NCI-H526 (cell line): ENCODE measurements around the gene LAGE3.

Source experiments
- DNase-seq, 2 experiments: peaks; one replicate each; lab custom pipeline; 2025; lab: John Stamatoyannopoulos, UW

Gene LAGE3

DNA sequence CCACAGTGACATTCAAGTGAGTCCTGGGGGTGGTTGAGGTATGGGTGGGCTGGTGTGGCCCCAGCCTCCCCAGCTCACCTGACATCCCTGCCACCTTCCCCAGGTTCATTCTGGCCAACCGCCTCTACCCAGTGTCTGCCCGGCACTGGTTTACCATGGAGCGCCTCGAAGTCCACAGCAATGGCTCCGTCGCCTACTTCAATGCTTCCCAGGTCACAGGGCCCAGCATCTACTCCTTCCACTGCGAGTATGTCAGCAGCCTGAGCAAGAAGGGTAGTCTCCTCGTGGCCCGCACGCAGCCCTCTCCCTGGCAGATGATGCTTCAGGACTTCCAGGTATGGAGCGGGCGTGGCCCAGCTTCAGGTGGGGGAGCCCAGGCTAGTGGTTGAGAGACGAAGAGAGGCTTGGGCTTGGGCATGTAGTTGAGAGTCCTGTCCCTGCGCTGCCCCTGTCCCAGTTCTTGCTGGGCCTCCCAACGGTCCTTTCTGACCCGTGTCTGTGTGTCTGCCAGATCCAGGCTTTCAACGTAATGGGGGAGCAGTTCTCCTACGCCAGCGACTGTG lies 43.8 kb downstream of the LAGE3 start:
- no peak for DNase-seq

DNA sequence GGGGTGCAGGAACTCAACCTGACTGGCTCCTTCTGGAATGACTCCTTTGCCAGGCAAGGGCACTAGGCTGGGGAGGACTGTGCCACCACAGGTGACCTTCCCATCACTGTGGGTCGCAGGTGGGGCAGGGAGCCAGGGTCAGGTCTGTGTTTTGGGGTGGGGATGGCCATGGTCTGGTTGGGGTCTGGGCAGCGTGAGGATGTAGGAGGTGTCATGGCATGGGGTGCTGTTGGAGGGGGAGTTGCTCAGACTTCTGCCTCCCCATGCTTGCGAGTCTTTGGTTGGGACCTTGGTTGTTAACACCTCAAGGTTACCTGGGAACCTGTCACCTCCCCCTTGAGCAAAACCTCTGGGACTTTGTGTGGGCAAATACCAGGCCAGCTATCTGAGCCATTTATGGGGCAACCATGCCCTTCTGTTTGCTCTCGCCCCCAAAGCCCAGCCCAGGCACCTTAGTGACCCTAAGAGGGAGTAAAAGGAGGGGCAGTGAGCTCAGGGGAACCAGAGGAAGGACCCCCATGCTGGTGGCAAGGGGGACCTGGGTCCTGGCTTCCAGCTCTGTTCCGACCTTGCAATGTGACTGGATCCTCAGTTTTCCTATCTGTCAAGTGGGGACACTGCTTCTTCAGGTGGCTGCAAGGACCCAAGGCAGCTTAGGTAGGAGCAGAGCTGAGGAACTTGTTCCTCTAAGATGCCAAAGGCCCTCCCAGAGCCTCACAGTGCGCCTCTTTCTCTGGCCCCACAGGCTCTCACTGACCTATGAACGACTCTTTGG lies 44.5 kb downstream of the LAGE3 start:
- no peak for DNase-seq

- no peak for DNase-seq
Observed at GRCh38 chrX:154433605-154434004, 45.5 kb downstream of the LAGE3 start.

- no peak for DNase-seq
Observed at GRCh38 chrX:154432210-154432609, 46.9 kb downstream of the LAGE3 start.

- no peak for DNase-seq
Observed at GRCh38 chrX:154431341-154431740, 47.7 kb downstream of the LAGE3 start.

DNA sequence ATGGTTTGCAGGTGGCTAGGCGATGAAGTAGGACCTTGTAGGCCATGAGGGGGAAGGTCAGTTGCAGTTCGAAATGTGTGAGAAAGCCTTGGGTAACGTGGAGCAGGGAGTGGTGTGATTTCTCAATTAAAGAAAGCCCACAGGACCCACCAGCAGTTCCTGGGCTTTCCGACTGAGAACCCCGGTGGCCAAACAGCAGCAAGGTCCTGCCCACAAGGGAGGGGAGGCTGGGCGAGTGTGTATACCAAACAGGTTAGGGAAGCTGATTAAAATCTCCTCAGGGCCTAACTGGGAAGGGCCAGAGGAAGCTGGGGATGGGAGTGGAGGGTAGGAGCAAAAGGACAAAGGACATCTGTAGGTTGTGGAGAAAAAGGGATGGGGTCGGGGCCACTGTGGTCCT lies 48.2 kb downstream of the LAGE3 start:
- DNase-seq = no peak

GRCh38 chrX:154430479-154430878 lies 48.6 kb downstream of the LAGE3 start:
- DNase-seq = no peak

DNA sequence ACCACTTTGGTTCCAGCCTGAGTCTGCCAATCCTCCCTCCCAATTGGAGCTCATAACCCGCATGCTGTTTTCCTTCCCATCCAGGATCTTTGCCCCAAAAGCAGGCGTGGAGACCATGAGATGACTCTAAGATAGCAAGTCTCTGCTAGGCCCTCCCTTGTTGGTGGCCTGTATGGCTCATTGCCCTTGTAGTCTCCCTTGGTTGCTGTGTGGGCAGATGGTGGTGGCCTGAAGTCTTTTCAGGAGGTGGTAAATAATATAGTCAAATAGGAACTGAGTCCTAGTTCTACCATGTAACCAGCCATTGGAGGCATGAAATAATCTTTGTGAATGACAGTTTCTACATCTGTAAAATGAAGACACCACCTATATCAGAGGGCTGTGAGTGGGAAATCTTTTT lies 49.4 kb downstream of the LAGE3 start:
- DNase-seq = no peak

GRCh38 chrX:154428176-154429171 lies 50.6 kb downstream of the LAGE3 start, which contains the start of gene ATP6AP1:
ATP6AP1 (plus strand) TSS chrX:154428677; CDS start chrX:154428693, 16 bp downstream.
- DNase-seq = peak; percentile 95 to 99
